Psoas muscle (tissue), 8 donors: Measurements from ENCODE around the gene MT1M. TPM values are rescaled to one million over a fixed set of nuclear protein-coding genes. Genes with fewer than 3 reads are reported as not detected.

Experiments
- ATAC-seq, 4 donors: fragments of 200-7000 bp; cut with Tn5 transposase; one replicate each; pipeline ENCODE4 v1.9.1; 2020; ENCODE audit warnings: moderate library complexity in 3 of 4, mild to moderate bottlenecking in 2 of 4
- DNase-seq, 2 donors: peaks; one replicate each; pipeline ENCODE4 v3.0.0-alpha.2; 2020
- H3K27ac ChIP-seq: fragments of 200-600 bp; one replicate; pipeline ENCODE4 v1.8.0; 2022
- H3K27me3 ChIP-seq, 3 donors: fragments of 200-600 bp in 1 of 3; one replicate each; pipeline versions ENCODE4 v1.6.1 to v1.8.0; 2013 to 2022; ENCODE audit warnings: low read length in 2 of 3, mild to moderate bottlenecking in 2 of 3, moderate library complexity in 1 of 3; ENCODE audit not compliant: insufficient read depth in 3 of 3
- H3K36me3 ChIP-seq, 2 donors: fragments of 200-600 bp in 1 of 2; one replicate each; pipeline versions ENCODE4 v1.6.1 to v1.8.0; 2013 to 2022; ENCODE audit warnings: low read depth in 1 of 2, mild to moderate bottlenecking in 1 of 2, moderate library complexity in 1 of 2; ENCODE audit not compliant: insufficient read depth in 1 of 2
- H3K4me1 ChIP-seq: fragments of 200-600 bp; one replicate; pipeline ENCODE4 v1.8.0; 2022
- H3K4me3 ChIP-seq: fragments of 200-600 bp; one replicate; pipeline ENCODE4 v1.8.0; 2022; ENCODE audit warnings: mild to moderate bottlenecking
- H3K9me3 ChIP-seq: fragments of 200-600 bp; one replicate; pipeline ENCODE4 v1.8.0; 2022
- WGBS, 3 donors: extraction: QIAGEN DNeasy Blood & Tissue Kit; methylation state at CpG; one replicate each; pipeline versions ENCODE4 v1.1.6 to v1.1.7; 2013; 5-methylcytosine and 5-hydroxymethylcytosine counted together
- intact Hi-C, 2 donors: fragments of 100-400 bp; cut with DNase I; formaldehyde crosslinking; loops; one replicate each; pipeline versions ENCODE4 v1.11.0 to v1.14.2; 2022
- polyA plus RNA-seq, 3 donors: library from polyadenylated mRNA; stranded (reverse); fragments of 200-250 nt; gene quantifications; one replicate each; pipeline ENCODE4 v1.2.3, GENCODE V29; 2013
- total RNA-seq, 4 donors: library from RNA; stranded (reverse); fragmentation: NEBNext Ultra II Directional in 2 of 4; extraction: Animal tissue kit (Norgen Biotek cat#: 25700) in 2 of 4; gene quantifications; one replicate each; pipeline versions ENCODE4 v1.2.1 to v1.2.4, GENCODE V29; 2021 to 2023
- TF ChIP-seq, protein P1 (sequence below): fragments of 200-600 bp; IDR thresholded peaks from one replicate; pipeline ENCODE4 v1.8.0; 2022; ENCODE audit warnings: antibody characterized with exemption
- donor health status: healthy with polysubstance abuse.
- donor health status: DM: no; HTN: no; CAD: no; lungs with moderate emphysema.
- donor health status: Bipolar disorder and iron deficiency.
- donor health status: healthy.
- donor health status: DM: yes; HTN: yes; CAD: no.
- donor health status: DM: no; HTN: no; CAD: no.
- donor health status: DM: no; HTN: no; CAD: no.
- donor health status: DM: yes; HTN: yes; CAD: no.

The MT1M gene
- total and polyA plus RNA-seq, 7 donors = 1.4 to 569 (median 22.8) TPM

GRCh38 chr16:56589141-56590039 is 43.1 kb upstream of the MT1M start, which contains the start of gene MT3:
Gene MT3, plus strand, starts transcription at chr16:56589528. Its CDS starts 63 bp downstream, at chr16:56589591.
- Histone ChIP-seq H3K36me3 (no peaks in the 10 kb centered on the region), H3K4me3 (peak within 1 kb of the TSS; percentile 65), H3K27ac (no peak within 1 kb of the TSS), H3K4me1 (peaks cover 4% of the 10 kb centered on the region), H3K27me3 (peaks cover 0 to 18% (median 3%) of the 10 kb centered on the region in 3 donors), H3K9me3 (no peaks in the 10 kb centered on the region)
- TF ChIP-seq, protein P1, sequence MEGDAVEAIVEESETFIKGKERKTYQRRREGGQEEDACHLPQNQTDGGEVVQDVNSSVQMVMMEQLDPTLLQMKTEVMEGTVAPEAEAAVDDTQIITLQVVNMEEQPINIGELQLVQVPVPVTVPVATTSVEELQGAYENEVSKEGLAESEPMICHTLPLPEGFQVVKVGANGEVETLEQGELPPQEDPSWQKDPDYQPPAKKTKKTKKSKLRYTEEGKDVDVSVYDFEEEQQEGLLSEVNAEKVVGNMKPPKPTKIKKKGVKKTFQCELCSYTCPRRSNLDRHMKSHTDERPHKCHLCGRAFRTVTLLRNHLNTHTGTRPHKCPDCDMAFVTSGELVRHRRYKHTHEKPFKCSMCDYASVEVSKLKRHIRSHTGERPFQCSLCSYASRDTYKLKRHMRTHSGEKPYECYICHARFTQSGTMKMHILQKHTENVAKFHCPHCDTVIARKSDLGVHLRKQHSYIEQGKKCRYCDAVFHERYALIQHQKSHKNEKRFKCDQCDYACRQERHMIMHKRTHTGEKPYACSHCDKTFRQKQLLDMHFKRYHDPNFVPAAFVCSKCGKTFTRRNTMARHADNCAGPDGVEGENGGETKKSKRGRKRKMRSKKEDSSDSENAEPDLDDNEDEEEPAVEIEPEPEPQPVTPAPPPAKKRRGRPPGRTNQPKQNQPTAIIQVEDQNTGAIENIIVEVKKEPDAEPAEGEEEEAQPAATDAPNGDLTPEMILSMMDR = no peak
- ATAC-seq (peak; percentile 70 to 86 (median 78)), DNase-seq (peak; percentile 39 to 69)
- intact Hi-C loops = no loop called here
- 5 to 7% (median 5%) methylated on average over 66 to 87 of the region's 87 CpGs for WGBS, 3 donors

DNA sequence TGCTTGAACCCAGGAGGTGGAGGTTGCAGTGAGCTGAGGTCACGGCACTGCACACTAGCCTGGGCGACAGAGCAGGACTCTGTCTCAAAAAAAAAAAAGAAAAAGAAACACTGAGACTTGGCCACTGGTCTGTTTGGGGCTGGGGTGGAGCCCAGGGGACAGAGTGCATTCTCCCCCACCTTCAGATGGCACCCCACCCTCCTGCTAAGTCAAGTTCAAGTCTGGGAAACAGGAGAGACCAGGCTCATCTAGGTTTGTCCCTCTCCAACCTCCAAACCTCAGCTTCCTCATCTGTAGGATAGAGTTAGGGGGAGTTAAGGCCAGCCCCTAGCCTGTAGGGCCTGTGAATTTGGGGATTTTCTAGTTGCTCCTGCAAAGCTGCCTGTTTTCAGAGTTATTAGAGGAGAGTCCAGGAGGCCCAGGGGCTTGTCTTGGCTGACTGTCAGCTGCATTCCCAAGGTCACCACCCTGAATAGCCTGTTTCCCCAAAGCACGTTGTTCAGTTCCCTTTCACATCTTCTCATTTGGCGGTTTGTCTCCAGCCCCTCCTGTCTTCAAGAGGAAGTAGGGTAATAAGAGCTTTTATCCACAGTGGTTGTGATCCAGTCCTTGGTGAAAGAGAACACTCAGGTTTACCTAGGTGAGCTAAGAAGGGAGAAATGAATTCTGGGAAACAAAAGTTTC is 40.9 kb upstream of the MT1M start:
- TF ChIP-seq, protein P1 = no peak
- intact Hi-C loops = no loop called here
- Histone ChIP-seq H3K9me3 (no peaks in the 10 kb centered on the region), H3K27me3 (peaks cover 0 to 18% (median 3%) of the 10 kb centered on the region in 3 donors), H3K4me1 (peaks cover 4% of the 10 kb centered on the region), H3K4me3 (no peak overlapping the region), H3K36me3 (no peaks in the 10 kb centered on the region), H3K27ac (no peak overlapping the region)
- DNase-seq (no peak), ATAC-seq (no peak)
- WGBS, 3 donors = 68 to 74% (median 70%) methylated on average over 4 of the region's 4 CpGs

GRCh38 chr16:56593573-56594291 is 38.7 kb upstream of the MT1M start:
- TF ChIP-seq, protein P1 = no peak
- DNase-seq = no peak
- Histone ChIP-seq H3K27ac (no peak overlapping the region), H3K9me3 (no peaks in the 10 kb centered on the region), H3K36me3 (no peaks in the 10 kb centered on the region), H3K4me3 (no peak overlapping the region), H3K27me3 (peaks cover 0 to 16% (median 3%) of the 10 kb centered on the region in 3 donors), H3K4me1 (peaks cover 4% of the 10 kb centered on the region)
- no peak for ATAC-seq
- WGBS, 3 donors = 91 to 97% (median 96%) methylated on average over 6 of the region's 6 CpGs
- intact Hi-C loops = no loop called here

- no peak for ATAC-seq
- H3K27me3 ChIP-seq = peaks cover 0 to 11% (median 3%) of the 10 kb centered on the region in 3 donors
- TF ChIP-seq, protein P1 = no peak
- 83 to 95% (median 93%) methylated on average over 5 of the region's 5 CpGs for WGBS, 3 donors
- no peaks in the 10 kb centered on the region for H3K36me3 ChIP-seq
- no peaks in the 10 kb centered on the region for H3K9me3 ChIP-seq
- H3K4me1 ChIP-seq = peaks cover 4% of the 10 kb centered on the region
- intact Hi-C loops = no loop called here
- DNase-seq = no peak
- H3K27ac ChIP-seq = no peak overlapping the region
- H3K4me3 ChIP-seq = no peak overlapping the region
Observed at GRCh38 chr16:56594292-56594619, 38.2 kb upstream of the MT1M start.
